Upper lobe of right lung (tissue), 1 donor: ENCODE data around the gene ZNF462. TPM values are rescaled to one million over a fixed set of nuclear protein-coding genes. Genes with fewer than 3 reads are reported as not detected.

ENCODE experiments used
- ATAC-seq: fragments of 200-7000 bp; cut with Tn5 transposase; one replicate; pipeline ENCODE4 v1.9.1; 2020; ENCODE audit warnings: mild to moderate bottlenecking, moderate library complexity
- DNase-seq: peaks from one replicate; pipeline ENCODE4 v3.0.0-alpha.2; 2020
- H3K27ac ChIP-seq: fragments of 200-600 bp; one replicate; pipeline ENCODE4 v1.8.0; 2022
- H3K27me3 ChIP-seq: fragments of 200-600 bp; one replicate; pipeline ENCODE4 v1.8.0; 2022; ENCODE audit warnings: mild to moderate bottlenecking
- H3K36me3 ChIP-seq: fragments of 200-600 bp; one replicate; pipeline ENCODE4 v1.8.0; 2022
- H3K4me1 ChIP-seq: fragments of 200-600 bp; one replicate; pipeline ENCODE4 v1.8.0; 2022
- H3K4me3 ChIP-seq: fragments of 200-600 bp; one replicate; pipeline ENCODE4 v1.8.0; 2022; ENCODE audit warnings: mild to moderate bottlenecking
- H3K9me3 ChIP-seq: fragments of 200-600 bp; one replicate; pipeline ENCODE4 v1.8.0; 2022
- intact Hi-C: fragments of 100-400 bp; cut with DNase I; formaldehyde crosslinking; loops from one replicate; pipeline ENCODE4 v1.11.0; 2022
- total RNA-seq: library from RNA; stranded (reverse); fragmentation: NEBNext Ultra II Directional; extraction: Animal tissue kit (Norgen Biotek cat#: 25700); gene quantifications from one replicate; pipeline ENCODE4 v1.2.1, GENCODE V29; 2021
- TF ChIP-seq, protein P1 (sequence below): fragments of 200-600 bp; IDR thresholded peaks from one replicate; pipeline ENCODE4 v1.8.0; 2022; ENCODE audit warnings: antibody characterized with exemption
- donor health status: DM: no; HTN: yes; CAD: no; lungs with severe emphysema.

The ZNF462 gene
- total RNA-seq, 1 donor from 2014 or later: 25.4 TPM

- TF ChIP-seq, protein P1, sequence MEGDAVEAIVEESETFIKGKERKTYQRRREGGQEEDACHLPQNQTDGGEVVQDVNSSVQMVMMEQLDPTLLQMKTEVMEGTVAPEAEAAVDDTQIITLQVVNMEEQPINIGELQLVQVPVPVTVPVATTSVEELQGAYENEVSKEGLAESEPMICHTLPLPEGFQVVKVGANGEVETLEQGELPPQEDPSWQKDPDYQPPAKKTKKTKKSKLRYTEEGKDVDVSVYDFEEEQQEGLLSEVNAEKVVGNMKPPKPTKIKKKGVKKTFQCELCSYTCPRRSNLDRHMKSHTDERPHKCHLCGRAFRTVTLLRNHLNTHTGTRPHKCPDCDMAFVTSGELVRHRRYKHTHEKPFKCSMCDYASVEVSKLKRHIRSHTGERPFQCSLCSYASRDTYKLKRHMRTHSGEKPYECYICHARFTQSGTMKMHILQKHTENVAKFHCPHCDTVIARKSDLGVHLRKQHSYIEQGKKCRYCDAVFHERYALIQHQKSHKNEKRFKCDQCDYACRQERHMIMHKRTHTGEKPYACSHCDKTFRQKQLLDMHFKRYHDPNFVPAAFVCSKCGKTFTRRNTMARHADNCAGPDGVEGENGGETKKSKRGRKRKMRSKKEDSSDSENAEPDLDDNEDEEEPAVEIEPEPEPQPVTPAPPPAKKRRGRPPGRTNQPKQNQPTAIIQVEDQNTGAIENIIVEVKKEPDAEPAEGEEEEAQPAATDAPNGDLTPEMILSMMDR: no peak
- H3K4me1 ChIP-seq: peaks cover 11% of the 10 kb centered on the region
- H3K27ac ChIP-seq: no peak overlapping the region
- no peaks in the 10 kb centered on the region for H3K36me3 ChIP-seq
- H3K27me3 ChIP-seq: no peaks in the 10 kb centered on the region
- no peaks in the 10 kb centered on the region for H3K9me3 ChIP-seq
- ATAC-seq (no peak), DNase-seq (no peak)
- intact Hi-C loops: no loop called here
- no peak overlapping the region for H3K4me3 ChIP-seq
Measured at GRCh38 chr9:106890608-106891007, 27.6 kb downstream of the ZNF462 start.

DNA sequence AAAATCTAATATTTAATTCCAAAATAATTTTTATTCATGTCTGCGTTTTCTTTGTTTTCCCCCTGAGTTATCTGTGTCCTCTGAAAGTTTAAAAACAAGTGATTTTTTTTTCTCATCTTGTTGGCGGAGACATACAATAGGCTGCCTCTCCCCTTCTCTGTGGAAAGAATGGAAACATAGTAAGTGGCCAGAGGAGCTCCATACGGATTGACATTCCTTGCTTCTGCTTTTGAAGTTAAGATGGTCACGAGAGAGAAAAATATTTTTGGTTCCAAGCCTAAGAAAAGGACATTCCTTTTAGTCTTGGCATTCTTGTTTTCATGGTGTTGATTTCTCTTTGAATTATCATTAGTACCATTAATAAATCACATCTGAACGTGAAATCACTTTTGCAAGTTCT is 28.3 kb downstream of the ZNF462 start:
- ATAC-seq: no peak
- peaks cover 11% of the 10 kb centered on the region for H3K4me1 ChIP-seq
- intact Hi-C loops: no loop called here

DNA sequence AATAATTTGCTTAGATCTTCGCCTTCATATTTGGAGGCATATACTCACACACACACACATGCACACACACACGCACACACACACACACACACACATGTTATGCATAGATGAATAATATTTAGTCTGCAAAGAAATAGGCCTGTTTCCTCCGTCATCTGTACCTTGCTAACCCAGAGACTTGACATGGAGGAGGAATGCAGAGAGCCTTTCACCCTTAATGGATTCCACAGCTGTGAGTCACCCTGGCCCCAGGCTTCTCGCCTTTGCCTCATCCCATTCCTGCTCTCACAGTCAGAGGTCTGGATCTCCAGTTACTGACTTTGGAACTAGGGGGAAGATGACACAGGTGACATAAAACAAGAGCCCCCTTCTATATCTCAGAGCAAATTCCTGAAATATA is 29.7 kb downstream of the ZNF462 start:
- no peak overlapping the region for H3K27ac ChIP-seq
- DNase-seq (no peak), ATAC-seq (peak; percentile 96)
- no peaks in the 10 kb centered on the region for H3K9me3 ChIP-seq
- no peak overlapping the region for H3K4me3 ChIP-seq
- intact Hi-C loops: no loop called here
- no peaks in the 10 kb centered on the region for H3K36me3 ChIP-seq
- peaks cover 7% of the 10 kb centered on the region for H3K4me1 ChIP-seq
- TF ChIP-seq, protein P1: no peak
- H3K27me3 ChIP-seq: no peaks in the 10 kb centered on the region

More for the DNA sequence above, 28.3 kb downstream of the ZNF462 start:
- Histone ChIP-seq H3K36me3 (no peaks in the 10 kb centered on the region), H3K9me3 (no peaks in the 10 kb centered on the region), H3K4me3 (no peak overlapping the region), H3K27ac (no peak overlapping the region), H3K27me3 (no peaks in the 10 kb centered on the region)
- TF ChIP-seq, protein P1: no peak
- DNase-seq: no peak

DNA sequence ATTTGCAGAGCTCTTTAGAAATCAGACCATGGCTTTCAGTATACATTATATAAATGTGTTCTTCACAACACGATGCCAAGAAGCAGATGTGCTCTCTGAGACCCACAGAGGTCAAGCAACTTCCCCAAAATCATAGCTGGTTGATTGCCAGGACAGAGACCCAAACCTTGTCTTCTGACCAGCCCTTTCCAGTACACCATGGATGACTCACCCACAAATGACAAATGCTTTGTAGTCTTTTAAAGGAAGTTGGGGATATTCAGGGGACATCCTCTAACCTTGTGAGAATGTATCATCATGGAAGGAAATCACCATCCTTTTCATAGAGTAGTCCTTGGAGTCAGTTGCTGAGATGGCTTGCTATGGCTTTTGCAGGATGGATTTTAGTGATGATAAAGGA is 30.1 kb downstream of the ZNF462 start:
- peak; percentile 11 for ATAC-seq
- TF ChIP-seq, protein P1: no peak
- no peak overlapping the region for H3K27ac ChIP-seq
- DNase-seq: no peak
- no peak overlapping the region for H3K4me3 ChIP-seq
- H3K4me1 ChIP-seq: peaks cover 7% of the 10 kb centered on the region
- intact Hi-C loops: no loop called here
- H3K27me3 ChIP-seq: no peaks in the 10 kb centered on the region
- no peaks in the 10 kb centered on the region for H3K36me3 ChIP-seq
- H3K9me3 ChIP-seq: no peaks in the 10 kb centered on the region

- no peak for ATAC-seq
- no peak overlapping the region for H3K27ac ChIP-seq
- DNase-seq: no peak
- intact Hi-C loops: no loop called here
- H3K36me3 ChIP-seq: no peaks in the 10 kb centered on the region
- H3K27me3 ChIP-seq: no peaks in the 10 kb centered on the region
- H3K4me1 ChIP-seq: peaks cover 7% of the 10 kb centered on the region
- H3K4me3 ChIP-seq: no peak overlapping the region
- TF ChIP-seq, protein P1: no peak
- no peaks in the 10 kb centered on the region for H3K9me3 ChIP-seq
Measured at GRCh38 chr9:106896695-106897094, 33.7 kb downstream of the ZNF462 start.

DNA sequence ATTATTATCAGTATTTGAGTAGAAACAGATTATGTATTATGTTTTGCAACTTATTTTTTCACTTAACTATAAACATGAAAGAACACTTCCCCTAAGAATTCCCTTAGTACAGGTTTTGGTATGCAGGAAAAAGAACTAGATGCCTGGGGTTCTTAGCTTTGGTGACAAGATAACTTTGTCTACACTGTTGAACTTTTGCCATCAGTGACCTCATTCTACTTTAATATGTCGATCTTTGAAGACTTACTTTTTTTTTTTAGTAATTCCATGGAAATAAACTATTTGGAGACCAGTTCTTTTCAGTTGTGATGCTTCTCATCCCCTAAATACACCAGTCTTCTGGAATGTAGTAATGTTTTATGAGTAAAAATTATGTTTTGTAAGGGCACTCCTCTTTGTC is 34.3 kb downstream of the ZNF462 start:
- ATAC-seq (no peak), DNase-seq (no peak)
- H3K36me3 ChIP-seq: no peaks in the 10 kb centered on the region
- TF ChIP-seq, protein P1: no peak
- H3K27ac ChIP-seq: no peak overlapping the region
- no peaks in the 10 kb centered on the region for H3K27me3 ChIP-seq
- peaks cover 7% of the 10 kb centered on the region for H3K4me1 ChIP-seq
- intact Hi-C loops: no loop called here
- no peak overlapping the region for H3K4me3 ChIP-seq
- no peaks in the 10 kb centered on the region for H3K9me3 ChIP-seq
